HPDE6-E6E7 (cell line): ENCODE measurements around the gene CASZ1.

Experiments used
- DNase-seq: peaks from one replicate; pipeline ENCODE4 v3.0.0; 2011; ENCODE audit warnings: missing footprints; ENCODE audit errors: extremely low spot score

Gene CASZ1

DNA sequence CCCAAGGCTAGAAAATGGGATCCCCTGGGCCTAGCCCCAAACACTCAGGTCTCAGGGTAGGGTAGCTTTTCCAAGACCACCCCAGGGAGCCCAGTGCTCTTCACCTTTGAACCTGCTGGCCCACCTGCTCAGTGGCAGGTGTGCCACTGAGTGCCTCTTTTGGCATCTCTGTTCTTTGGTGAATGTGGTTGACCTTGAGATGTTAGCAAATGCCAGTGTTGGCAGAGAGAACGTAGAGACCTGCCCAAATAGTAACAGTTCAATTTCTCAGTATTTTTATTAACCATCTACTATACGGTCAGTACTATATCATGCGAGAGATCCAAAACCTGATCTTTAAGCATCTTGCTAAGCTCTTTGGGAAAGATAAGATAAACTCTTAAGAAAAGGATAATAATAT, 193.5 kb downstream of the CASZ1 start:
- DNase-seq: no peak

DNA sequence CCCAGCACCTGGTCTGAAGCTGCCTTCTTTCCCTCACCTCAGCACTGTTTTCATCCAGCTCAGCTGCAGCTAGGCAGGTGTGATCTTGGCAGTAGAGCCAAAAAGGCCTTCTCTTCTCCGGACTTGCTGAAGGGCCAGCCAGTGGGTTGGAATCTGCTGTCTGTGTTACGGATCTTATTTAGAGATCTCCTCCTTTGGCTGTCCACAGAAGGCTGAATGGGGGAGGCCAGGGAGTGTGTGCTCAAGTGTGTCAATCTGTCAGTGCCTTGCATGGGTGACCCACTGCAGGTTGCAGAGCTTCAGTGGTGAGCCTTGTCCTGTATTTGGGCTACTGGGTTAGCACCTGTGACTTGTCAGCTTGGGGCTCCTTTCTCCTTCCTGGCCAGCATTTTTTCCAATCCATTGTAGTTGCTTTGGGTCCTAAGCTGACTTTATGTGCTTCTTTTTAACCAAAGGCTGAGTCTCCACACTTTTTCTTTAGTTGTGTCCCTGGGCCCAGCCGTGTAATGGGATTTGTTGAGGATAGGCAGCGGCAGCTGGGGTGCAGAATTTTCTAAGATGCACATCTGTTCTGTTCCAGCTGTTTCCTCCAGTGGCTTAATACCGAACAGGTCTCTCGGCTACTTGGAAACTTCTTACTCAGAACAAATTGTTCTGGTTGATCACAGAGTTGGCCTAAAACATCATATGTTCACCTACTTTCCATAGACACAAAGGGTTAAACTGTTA, 194.9 kb downstream of the CASZ1 start:
- DNase-seq: no peak

DNA sequence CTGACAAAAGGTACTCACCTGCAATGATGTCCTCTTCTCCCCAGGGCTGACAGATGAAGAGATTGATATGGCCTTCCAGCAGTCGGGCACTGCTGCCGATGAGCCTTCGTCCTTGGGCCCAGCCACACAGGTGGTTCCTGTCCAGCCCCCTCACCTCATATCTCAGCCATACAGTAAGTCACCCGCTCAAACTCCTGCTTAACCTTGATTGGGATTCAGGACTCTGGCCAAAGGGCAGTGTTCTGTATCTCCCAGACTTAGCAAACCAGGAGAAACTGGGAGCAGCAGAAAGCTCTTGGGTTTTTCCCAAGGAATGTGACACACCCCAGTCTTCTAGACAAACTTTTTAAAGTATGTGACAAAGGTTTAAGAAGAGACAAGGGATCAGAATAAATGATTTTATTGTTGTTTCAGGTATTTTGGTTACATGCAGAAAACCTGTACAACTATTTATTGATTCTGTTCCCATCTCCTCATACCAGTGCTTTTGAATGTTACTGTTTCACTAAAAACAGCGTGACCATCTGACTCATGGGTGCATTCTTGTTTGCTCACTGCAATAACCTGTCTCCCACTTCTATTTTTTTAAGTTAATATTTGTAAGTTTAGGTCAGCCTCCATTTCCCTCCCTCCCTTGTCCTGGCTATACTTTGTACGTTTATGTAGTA, 197.1 kb downstream of the CASZ1 start:
- DNase-seq: peak; percentile 53

DNA sequence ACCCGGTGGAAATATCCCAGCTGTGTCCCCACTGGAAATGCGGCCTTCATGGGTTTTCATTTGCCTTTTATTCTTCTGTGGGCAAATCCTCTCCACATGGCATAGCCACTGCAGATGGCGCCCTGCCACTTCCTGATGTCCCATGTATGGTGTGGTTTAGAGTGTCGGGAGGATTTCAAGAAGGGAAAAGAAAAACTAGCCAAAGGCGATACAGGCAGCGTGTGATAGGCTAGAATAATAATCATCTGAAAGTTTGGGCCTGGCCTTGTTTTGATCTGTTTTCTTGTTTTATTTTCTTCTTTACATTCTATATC, 198.1 kb downstream of the CASZ1 start:
- no peak for DNase-seq

- DNase-seq: no peak
Observed at GRCh38 chr1:10597492-10598388, 198.7 kb downstream of the CASZ1 start.

- no peak for DNase-seq
Observed at GRCh38 chr1:10596780-10597179, 199.7 kb downstream of the CASZ1 start.

- no peak for DNase-seq
Observed at GRCh38 chr1:10594595-10595223, 201.7 kb downstream of the CASZ1 start.

GRCh38 chr1:10593750-10594149, 202.7 kb downstream of the CASZ1 start:
- no peak for DNase-seq

GRCh38 chr1:10592373-10592772, 204.1 kb downstream of the CASZ1 start:
- no peak for DNase-seq

- DNase-seq: no peak
Observed at GRCh38 chr1:10591010-10591409, 205.4 kb downstream of the CASZ1 start.

DNA sequence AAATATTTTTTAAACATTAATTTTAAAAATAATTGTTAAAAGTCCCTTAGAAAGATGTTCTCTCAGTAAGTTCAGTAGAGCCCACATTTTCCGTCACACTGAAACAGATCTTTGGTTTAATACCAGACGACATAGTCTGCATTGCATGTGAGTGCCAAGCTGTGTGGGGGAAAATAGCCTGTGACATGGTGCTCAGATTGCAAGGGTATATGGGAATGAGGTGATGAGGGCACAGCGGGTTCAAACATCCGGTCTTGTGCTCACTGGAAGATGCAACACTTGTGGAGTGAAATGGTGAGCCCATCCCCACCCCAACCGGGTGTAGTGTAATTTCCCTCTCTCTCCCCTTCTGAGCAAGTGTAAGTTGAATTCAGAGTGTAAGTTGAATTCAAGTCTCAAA, 207.4 kb downstream of the CASZ1 start:
- DNase-seq: no peak

DNA sequence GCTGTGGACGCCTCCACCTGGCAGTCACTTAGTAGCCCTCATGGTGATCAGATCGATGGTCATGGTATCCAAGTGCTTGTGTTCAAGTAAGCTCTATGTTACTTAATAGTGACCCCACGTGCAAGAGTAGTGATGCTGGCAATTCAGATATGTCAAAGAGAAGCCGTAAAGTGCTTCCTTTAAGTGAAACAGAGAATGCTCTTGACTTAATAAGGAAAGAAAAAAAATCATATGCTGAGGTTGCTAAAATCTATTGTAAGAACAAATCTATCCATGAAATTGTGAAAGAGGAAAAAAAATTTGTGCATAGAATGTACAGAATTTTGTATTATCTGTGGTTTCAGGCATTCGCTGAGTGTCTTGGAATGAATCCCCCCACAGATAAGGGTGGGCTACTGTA, 207.8 kb downstream of the CASZ1 start:
- DNase-seq: no peak
